GM03348 (cell line): Measurements from ENCODE around the gene MICAL3.
A peak's percentile ranks its signal among the peaks of the same experiment; 100 is the strongest.
"Not testable (repeated sequence)": the region's sequence is repeated elsewhere in the genome, so short reads cannot be mapped to it uniquely, and the experiment has no call there.

ENCODE experiments used
- DNase-seq: peaks from one replicate; pipeline ENCODE4 v3.0.0; 2012; ENCODE audit warnings: low spot score

The MICAL3 gene

DNA sequence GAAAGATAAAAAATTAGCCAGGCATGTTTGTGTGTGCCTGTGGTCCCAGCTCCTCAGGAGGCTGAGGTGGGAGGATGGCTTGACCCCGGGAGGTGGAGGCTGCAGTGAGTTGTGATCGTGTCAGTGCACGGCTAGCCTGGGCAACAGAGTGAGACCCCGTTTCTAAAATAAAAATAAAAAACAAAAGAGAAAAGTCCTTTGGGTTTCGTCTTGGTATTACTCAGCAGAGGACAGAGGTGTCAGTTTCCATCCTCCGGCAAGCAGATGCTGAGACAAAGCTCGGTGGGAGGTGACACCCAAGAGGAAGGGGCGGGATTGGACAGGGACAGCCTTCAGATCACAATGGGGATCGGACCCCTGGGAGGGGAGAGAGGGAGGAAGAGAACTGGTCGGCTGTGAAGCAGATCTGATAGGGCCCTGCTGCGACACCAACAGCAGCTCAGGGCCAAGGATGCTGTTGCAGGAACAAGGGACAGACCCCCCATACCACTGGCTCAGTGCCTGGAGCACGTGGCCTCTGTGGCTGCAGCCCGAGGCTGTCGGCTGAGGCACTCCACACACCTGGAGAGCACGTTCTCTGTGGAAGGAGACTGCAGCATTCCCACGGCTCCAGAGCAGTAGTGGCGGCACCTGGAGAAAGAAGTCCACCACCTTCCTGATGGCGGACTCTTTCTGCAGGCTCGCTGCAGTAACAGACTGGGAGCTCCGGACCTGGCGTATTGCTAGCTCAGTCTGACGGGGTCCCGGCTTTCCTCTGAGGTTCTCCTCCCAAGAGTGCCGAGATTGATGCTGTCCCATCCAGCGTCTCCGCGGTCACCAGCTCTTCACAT is 244.9 kb downstream of the MICAL3 start:
- DNase-seq: no peak

DNA sequence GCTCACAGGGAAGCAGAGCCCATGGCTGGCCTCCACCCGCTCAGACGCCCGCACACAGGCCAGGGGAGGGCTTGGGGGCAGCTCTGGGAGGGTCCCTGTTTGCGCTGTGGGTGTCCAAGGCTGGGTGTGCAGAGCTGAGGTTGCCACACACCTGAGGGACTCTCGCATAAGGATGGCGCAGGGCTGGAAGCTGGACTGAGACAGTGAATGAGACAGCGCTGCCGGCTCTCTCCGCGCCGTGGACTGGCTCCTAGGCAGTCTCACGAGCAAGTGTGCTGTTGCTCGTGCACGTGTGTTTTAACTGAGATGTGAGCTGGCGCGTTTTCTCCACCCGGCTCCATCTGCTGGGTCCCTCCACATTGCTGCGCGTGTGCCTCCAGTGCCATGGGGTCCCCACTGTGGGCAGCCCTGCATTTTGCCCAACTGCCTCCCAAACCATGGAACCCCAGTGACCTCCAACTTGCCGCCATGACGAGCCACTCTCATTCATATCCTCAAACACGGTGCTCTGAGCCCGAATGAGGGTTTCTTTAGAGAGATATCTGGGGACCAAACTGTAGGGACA is 245.9 kb downstream of the MICAL3 start:
- no peak for DNase-seq

DNA sequence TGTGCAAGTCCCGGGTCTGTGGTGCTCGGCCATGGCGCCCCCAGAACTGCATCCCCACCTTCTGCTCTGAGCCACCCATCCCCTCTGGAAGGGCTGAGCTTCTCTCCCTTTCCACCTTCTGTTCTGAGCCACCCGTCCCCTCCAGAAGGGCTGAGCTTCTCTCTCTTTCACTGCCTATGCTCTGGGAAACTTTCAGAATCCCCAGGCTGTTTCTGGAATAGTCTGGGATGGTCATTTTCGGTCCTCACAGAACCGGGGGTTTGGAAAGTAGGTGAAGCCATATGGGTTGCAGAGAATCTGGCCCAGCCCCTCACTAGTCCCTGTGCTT is 246.7 kb downstream of the MICAL3 start:
- DNase-seq: no peak

DNA sequence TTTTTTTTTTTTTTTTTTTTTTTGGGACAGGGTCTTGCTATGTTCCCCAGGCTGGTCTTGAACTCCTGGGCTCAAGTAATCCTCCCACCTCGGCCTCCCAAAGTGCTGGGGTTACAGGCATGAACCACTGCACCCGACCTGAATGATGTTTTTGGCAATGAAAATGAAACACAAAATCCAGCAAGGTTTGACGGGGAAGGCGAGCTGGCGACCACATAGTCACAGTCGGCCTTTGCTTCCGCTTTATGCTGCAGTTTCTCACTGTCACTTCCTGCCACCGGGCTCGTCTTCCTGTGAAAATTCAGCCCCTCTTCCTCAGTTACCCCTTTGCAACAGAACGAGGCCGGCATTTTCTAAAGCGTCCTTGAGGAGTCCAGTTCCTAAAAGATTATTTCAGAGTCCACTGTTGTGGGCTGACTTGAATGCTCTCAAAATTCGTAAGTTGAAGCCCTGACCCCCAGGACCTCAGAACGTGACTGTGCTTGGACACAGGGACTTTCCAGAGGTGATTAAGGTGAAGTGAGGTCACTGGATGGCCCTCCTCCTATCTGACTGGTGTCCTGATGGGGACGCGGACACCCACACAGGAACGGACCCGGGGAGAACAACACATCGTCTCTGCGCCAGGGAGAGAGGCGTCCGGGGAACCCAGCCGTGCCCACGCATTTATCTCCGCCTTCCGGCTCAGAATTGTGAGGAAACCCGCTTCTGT is 247.2 kb downstream of the MICAL3 start:
- no peak for DNase-seq

DNA sequence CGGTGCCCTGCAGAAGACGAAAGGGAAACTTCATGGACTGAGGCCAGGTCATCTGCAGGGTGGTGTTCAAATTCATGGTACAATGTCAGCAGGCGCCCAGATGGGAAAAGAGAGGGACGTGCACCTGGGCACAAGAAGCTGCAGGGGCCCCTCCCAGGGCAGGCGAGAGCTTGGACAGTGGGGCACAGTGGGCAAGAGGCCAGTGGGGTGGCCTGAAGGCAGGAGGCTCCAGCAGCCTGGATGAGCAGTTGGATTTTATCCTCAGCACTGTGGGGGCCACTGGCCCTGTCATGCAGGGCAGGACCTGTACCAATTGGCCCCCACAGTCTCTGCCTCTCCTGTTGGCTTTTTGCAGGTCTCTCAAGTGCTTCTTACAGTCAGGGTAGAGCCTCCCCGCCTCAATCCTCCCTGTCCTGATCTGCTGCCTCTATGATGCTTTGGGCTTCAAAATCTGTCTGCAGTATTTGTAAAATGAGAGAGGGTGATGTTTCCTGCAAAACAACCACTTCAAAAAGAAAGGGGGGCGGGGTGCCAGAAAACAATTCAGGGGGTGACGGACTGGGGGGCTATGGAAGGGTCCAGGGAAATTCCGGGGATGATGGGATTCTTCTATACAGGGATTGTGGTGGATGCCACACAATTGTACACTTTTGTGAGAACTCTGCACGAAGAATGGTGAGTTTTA is 248.4 kb downstream of the MICAL3 start:
- DNase-seq: no peak

DNA sequence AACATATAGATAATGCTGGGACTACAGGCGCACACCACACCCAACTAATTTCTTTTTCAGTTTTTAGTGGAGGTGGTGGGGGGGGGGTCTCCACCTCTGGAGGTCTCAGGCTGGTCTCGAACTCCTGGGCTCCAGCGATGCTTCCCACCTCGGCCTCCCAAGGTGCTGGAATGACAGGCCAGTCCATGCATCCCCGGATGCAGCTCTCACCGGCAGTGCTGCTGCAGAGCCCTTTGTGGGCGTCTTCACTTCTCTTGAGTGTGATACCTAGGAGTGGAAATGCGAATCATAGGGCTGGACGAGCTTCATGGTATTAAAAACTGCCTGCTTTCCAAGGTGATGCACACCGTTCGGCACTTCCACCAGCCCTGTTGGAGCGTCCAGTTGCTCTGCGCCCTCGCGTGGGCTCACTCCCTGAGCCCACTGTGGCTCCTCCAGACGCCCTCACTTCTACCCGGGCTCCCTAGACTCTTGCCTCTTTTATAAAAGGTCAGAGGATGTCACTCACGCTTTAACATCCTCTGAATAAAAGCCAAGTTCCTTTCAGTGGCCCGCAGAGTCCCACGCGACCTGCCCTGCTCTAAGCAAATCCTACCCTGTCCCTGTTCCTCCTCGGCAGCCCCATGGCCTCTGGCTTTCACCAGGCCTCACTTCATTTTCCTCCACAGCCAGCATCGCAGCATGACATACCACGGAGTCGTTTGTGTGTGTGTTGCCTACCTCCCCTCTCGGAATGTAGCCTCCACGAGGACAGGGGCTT is 249.3 kb downstream of the MICAL3 start:
- no peak for DNase-seq

DNA sequence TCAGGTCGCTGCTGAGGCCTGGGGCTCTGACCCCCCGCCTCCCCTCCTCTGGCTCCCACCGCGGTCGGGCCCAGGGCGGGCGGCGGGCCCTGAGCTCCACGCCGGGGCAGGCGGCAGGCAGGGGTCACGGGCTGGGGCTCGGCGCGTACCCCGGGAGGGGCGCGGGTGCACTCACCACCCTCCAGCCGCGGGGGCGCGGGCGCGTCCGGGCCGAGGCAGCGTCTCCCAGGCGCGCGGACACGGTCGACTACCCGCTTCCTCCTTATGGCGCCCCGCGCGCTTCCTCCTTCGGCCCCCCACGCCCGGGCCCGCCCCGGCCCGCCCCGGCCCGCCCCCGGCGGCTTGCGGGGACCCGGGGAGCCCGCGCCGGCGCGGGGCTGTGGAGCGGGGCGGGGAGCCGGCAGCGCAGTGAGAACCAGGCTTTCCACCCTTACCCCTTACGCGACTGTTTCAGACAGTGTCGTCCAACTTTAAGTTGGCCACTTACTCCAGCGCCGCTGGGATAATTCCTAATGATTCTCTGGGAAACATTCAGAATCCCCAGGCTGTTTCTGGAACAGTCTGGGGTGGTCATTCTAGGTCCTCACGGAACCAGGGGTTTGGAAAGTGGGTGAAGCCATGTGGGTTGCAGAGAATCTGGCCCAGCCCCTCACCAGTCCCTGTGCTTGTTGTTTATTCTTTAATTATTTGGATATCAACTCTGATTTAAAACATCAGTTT is 250.0 kb downstream of the MICAL3 start, which contains the start of gene BID:
Gene BID (minus strand): TSS at position 264 of the 720 bp plus-strand sequence. CDS start 24,353 bp downstream, outside the sequence.
- DNase-seq: peak; percentile 91

DNA sequence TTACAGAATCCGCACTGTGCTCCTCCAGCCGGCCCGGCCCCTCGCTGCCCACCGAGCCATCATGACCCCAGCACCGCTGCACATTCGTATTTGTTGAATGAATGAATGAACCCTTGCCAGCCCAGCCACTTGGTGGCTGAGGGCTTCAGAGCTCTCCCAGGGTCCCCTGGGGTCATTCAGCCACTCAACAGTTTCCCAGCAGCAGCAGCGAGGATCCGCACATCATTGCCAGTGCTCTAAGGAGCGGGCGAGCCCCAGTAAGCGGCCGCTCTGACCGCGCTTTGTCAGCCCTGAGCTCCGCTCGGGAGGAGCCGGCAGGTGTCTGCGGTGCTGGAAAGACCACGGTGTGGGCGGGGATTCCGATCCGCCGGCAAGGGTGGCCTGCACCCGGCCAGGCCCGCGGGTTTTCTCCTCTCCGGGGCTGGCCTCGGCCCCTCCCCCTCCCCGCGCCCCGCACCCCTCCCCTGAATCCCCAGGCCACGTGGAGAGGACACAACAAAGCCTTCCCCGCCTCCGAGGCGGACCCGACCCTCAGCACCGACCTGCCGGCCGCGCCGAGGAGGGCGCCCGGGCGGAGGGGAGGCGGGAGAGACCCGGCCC is 250.7 kb downstream of the MICAL3 start:
- DNase-seq: peak; percentile 68

DNA sequence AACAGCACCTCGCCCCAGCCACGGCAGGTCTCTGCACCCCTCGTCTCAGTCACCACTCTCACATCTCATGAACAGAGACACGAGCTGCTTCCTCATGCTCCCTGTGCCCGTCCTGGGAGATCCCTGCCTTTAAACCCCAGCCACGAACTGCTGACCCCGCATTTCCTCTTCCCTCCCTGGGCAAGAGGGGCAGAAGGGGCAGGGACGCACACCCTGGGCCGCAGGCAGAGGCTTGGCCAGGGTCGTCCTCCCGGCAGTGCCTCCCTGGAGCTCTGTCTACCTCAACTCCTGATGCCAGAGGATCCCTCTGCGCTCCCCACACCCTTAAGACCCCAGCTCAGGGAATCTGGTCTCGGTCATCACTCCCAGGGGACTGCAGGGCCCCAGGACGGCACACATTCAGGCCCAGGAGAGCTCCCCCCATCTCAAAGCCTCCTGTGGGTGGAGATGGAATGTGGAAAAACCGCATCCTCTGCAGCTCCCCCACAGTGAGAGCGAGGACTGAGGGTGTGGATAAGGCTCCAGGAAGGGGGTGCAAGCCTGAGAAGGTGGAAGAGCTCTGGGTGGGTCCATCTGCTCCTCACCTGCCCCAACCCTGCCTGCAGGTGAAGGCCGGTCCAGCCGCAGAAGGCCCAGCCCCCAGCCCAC is 251.3 kb downstream of the MICAL3 start:
- DNase-seq: peak; percentile 64

DNA sequence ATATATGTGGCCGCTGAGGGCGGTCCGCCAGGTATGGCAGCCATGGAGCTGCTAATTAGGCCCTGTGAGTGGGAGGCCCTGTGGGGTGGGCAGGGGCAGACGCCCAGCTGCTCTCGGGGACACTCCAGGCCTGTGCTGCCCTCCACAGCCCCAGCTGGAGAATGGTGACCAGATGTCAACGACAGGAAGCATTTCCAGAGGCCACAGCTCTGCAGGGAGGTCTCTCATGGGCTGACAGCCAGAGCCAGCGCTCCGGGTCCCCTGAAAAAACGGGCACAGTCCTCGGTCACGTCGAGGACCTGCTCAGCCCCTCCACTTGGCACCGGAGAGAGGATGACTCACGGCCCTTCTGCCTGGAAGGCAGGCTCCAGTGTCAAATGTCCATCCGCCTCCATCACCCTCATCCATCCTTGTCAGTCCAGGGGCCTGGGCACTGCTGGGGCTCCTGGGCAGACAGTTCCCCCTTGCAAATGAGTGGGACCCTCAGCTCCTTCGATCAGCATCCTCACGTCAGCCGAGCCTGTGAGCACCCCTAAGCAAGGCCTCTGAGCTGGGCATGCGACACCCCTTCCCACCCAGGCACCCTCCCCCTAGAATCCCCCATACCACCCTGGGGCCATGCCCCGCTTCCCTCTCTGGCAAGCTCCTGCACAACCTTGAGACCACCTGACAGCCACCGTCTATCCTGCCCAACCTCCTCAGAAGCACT is 252.0 kb downstream of the MICAL3 start:
- no peak for DNase-seq

DNA sequence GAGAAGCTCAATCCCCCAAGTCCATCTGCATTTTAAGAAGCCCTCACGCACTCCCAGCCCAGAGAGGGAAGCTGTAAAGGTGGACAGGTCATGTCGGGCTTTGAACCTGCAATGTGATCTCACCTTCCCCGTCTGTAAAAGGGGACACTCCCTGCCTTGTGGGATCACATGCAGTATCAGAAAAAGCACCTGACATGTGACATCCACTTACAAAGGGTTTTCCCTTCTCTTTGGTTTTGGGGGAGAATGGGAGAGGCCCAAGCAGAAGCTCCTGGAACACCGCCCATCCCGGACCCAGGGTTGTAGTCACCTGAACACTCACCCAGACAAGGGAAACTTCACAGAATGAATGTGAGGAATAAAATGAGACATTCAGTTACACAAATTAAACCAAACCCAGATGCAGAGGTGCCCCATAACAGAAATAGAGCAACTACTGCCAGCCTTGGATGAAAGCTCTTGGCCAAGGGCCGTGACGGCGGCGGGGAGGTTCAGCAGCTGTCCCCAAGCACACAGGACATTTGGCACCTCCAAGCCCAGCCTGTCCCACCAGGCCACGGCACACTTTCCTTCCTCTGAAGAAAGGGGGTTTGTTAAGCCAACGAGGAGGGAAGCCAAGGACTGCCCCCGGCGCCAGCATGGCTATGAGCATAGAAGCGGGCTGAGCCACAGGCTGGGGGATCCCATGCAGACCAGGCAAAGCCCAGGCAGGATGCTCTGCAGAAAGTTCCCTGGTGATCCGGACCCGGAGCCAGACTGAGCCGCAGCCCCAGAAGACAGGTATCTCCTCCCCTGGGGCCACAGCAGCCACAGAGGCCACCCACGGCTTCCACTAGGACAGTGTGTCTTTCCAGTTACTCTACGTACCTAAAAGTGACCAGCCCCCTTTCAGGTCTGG is 253.9 kb downstream of the MICAL3 start:
- DNase-seq: no peak

DNA sequence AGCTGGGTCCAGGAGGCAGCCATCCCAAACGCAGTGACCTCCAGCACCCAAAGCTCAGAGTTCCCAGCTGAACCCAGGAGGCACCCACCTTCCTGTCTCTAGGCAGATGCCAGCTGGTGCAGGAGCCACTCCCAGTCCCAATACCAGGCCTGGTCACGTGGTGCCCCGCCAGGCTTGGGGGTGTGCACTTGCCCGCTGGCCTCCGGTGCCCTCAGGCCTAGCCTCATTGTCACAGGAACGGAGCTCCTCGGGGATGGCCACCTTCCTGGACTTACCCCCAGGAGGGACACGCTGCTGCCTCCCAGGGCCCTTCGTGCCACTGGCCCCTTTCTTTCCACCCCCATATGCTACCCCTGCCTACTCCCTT is 254.7 kb downstream of the MICAL3 start:
- no peak for DNase-seq

DNA sequence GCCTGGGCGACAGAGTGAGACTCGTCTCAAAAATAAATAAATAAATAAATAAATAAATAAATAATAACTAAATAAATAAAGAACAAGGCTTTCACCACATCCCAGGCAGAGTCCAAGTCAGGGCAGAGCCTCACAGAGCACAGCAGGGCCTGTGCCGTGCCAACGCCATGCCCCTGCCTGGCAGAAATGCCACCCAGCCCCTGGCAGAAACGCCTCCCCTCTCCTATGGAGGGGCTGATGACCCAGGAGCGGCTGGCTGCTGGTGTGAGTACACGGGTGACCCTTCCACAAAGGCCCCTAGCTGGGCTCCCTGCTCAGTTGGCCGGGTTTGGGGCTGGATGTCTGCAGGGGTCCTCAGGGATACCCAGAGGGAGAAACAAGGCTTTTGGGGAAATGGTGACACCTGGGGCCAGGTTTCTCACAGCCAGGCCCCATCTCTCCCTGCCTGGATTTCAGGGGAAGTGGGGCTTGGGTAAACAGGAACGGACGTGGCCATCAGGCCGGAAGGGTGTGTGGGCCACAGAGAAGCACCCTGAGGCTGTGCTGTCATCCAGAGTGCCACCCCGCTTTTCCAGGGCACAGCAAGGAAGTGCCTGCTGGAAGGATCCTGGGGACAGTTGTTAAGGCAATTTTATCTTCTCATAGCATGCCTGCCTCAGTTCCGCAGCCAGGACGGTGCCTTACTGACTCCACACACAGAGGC is 255.2 kb downstream of the MICAL3 start:
- no peak for DNase-seq

DNA sequence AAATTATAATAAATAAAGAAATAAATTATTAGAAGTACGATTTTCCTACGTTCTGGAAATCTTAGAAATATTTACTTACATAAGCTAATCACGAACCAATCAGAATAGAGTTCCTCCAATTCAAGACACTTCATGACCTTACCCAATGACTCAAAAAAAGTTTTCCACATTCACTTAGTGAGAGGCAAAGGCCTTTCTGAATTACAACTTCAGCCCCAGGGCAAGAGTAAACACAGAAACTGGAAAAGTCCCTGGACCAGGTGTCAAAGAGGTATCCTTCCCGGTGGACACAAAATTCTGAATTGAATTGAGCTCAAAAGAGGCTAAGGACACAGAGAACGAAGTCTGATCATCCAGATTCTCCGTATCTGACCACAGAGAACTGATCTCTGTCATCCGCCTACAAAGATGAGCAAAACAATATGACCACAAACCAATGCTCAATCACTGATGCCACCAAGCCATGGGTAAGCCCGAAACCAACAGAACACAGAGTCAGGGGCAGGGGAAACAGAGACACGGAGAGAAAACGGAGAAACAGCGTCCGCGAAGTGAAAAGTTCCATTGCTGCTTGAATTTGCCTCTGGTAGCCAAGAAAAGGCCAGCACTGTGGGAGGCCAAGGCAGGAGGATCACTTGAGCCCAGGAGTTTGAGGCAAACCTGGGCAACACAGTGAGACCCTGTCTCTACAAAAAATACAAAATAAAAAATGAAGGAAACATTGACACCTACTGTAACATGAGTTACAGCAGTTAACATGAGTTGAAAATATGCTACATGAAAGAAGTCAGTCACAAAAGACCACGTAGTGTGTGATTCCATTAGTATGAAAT is 256.9 kb downstream of the MICAL3 start:
- DNase-seq: no peak

DNA sequence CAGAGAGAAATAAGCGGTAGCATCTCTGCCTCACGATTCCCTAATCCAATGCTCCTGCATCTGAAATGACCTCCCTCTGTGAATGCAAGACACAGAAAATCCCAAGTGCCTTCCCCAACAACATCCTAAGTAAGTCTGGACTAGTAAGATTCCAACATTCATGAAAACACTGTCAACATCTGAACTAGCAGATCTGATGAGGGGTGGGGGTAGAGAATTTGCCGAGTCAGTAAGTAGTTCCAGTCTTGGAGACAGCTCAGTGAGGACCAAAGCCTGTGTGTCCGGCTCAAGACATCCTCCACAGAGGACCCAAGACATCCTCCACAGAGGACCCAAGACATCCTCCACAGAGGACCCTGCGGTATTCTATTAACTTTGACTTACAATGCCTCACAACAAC is 259.5 kb downstream of the MICAL3 start:
- DNase-seq: not testable (repeated sequence)

DNA sequence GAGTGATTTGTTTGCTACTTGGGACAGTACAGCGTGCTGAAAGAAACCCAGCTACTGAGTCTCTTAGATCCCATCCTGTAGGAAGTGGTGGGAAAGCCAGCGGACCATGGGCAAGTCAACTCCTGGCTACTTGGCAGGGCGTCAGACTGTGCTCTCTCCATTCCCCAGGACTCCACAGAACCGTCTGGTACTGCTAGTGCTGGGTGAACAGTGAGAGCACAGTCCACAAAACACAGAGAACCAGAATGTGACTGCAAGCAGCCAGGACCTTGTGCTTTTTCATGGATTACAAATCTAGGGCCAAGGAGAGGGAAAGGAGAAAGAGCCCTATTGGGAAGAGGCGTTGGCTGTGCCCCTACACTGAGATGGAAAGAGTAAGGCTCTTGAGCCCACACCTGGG is 260.3 kb downstream of the MICAL3 start:
- no peak for DNase-seq

DNA sequence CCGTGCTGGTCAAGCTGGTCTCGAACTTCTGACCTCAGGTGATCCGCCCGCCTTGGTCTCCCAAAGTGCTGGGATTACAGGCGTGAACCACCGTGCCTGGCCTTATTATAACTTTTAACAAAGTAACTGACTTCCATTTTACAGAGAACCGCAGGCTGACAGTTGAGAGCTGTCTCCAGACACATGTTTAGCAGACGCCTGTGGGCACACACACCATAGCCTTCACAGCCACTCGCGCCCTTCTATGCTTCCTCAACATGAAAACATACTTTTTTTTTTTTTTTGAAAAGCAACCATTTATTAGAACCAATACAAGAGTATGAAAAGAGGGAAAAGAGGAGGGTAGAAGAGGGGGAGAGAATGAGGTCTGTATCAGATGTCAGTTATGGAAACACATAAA is 260.9 kb downstream of the MICAL3 start:
- DNase-seq: not testable (repeated sequence)
